Measurements from ENCODE around the gene GAREM2. TPM values are rescaled to one million over a fixed set of nuclear protein-coding genes. Genes with fewer than 3 reads are reported as not detected.

The GAREM2 gene
- total RNA-seq, 4 donors from 2014 or later: 0.25 to 1.8 (median 0.74) TPM

- H3K36me3 ChIP-seq: peaks cover 0 to 49% of the 10 kb centered on the region in 2 donors
- H3K27me3 ChIP-seq: no peaks in the 10 kb centered on the region
- intact Hi-C loops (cut with DNase I; ENCODE audit: low total_unique reads): loop anchor here (5.0 kb wide), 1 partner anchor 1461 kb away; no protein-coding TSS in a partner anchor
- DNase-seq (no peak), ATAC-seq (no peak)
- H3K9me3 ChIP-seq: no peaks in the 10 kb centered on the region
- TF ChIP-seq POLR2A (IDR thresholded peaks at IDR 0.05) (no peak), CTCF (IDR thresholded peaks at IDR 0.05 in 4 of 5, conservative IDR thresholded peaks at IDR 0.05 in 1 of 5) (no peak)
- no peak overlapping the region for H3K27ac ChIP-seq
- H3K4me1 ChIP-seq: no peaks in the 10 kb centered on the region
- in situ Hi-C loops (cut with MboI; ENCODE audit: low sequenced_read_pairs in 4 of 4): no loop called here
- H3K4me3 ChIP-seq: no peak overlapping the region
Measured at GRCh38 chr2:26223018-26223417, 50.1 kb downstream of the GAREM2 start.

- H3K4me3 ChIP-seq: no peak overlapping the region
- intact Hi-C loops (cut with DNase I; ENCODE audit: low total_unique reads) (loop anchor here (5.0 kb wide), 1 partner anchor 1462 kb away; no protein-coding TSS in a partner anchor), in situ Hi-C loops (cut with MboI; ENCODE audit: low sequenced_read_pairs in 4 of 4) (no loop called here)
- DNase-seq (no peak), ATAC-seq (no peak)
- no peaks in the 10 kb centered on the region for H3K4me1 ChIP-seq
- TF ChIP-seq CTCF (IDR thresholded peaks at IDR 0.05 in 4 of 5, conservative IDR thresholded peaks at IDR 0.05 in 1 of 5): no peak
- no peak for TF ChIP-seq POLR2A (IDR thresholded peaks at IDR 0.05)
- H3K9me3 ChIP-seq: no peaks in the 10 kb centered on the region
- no peaks in the 10 kb centered on the region for H3K27me3 ChIP-seq
- no peak overlapping the region for H3K27ac ChIP-seq
- H3K36me3 ChIP-seq: peaks cover 0 to 58% of the 10 kb centered on the region in 2 donors
Measured at GRCh38 chr2:26224095-26224494, 51.2 kb downstream of the GAREM2 start.

- intact Hi-C loops (cut with DNase I; ENCODE audit: low total_unique reads) (no loop called here), in situ Hi-C loops (cut with MboI; ENCODE audit: low sequenced_read_pairs in 4 of 4) (no loop called here)
- Histone ChIP-seq H3K4me3 (no peak overlapping the region), H3K27me3 (no peaks in the 10 kb centered on the region), H3K4me1 (peaks cover 6% of the 10 kb centered on the region in 2 donors), H3K27ac (no peak overlapping the region), H3K9me3 (no peaks in the 10 kb centered on the region), H3K36me3 (peaks cover 4 to 99% of the 10 kb centered on the region in 2 donors)
- no peak for ATAC-seq
- DNase-seq: no peak
- TF ChIP-seq CTCF (IDR thresholded peaks at IDR 0.05 in 4 of 5, conservative IDR thresholded peaks at IDR 0.05 in 1 of 5) (no peak), POLR2A (IDR thresholded peaks at IDR 0.05) (no peak)
Measured at GRCh38 chr2:26229595-26229994, 56.7 kb downstream of the GAREM2 start.

GRCh38 chr2:26230806-26231205, 57.9 kb downstream of the GAREM2 start:
- H3K36me3 ChIP-seq: peaks cover 4 to 100% of the 10 kb centered on the region in 2 donors
- no peaks in the 10 kb centered on the region for H3K9me3 ChIP-seq
- TF ChIP-seq CTCF (IDR thresholded peaks at IDR 0.05 in 4 of 5, conservative IDR thresholded peaks at IDR 0.05 in 1 of 5): no peak
- H3K27ac ChIP-seq: peak overlapping the region in 3 of 4 donors; percentile 8 to 53 (median 25)
- DNase-seq: no peak
- intact Hi-C loops (cut with DNase I; ENCODE audit: low total_unique reads) (no loop called here), in situ Hi-C loops (cut with MboI; ENCODE audit: low sequenced_read_pairs in 4 of 4) (loop anchor here in 1 of 4 donors (10.0 kb wide), 1 partner anchor 104 kb away; no protein-coding TSS in a partner anchor)
- H3K27me3 ChIP-seq: no peaks in the 10 kb centered on the region
- peak; percentile 50 to 65 for ATAC-seq
- H3K4me3 ChIP-seq: no peak overlapping the region
- peaks cover 6% of the 10 kb centered on the region in 2 donors for H3K4me1 ChIP-seq

GRCh38 chr2:26235089-26235488, 62.2 kb downstream of the GAREM2 start:
- no peak for ATAC-seq
- peaks cover 27 to 36% of the 10 kb centered on the region in 2 donors for H3K4me1 ChIP-seq
- no peak overlapping the region for H3K4me3 ChIP-seq
- no peaks in the 10 kb centered on the region for H3K9me3 ChIP-seq
- no peak for DNase-seq
- intact Hi-C loops (cut with DNase I; ENCODE audit: low total_unique reads): loop anchor here (5.0 kb wide), 1 partner anchor 112 kb away; the partner anchor contains the start of genes ADGRF3 and SELENOI
- in situ Hi-C loops (cut with MboI; ENCODE audit: low sequenced_read_pairs in 4 of 4): loop anchor here in 2 of 4 donors (5.0 to 10.0 kb wide), 2 partner anchors 92 to 100 kb away; no protein-coding TSS in a partner anchor
- H3K36me3 ChIP-seq: peaks cover 5 to 86% of the 10 kb centered on the region in 2 donors
- no peaks in the 10 kb centered on the region for H3K27me3 ChIP-seq
- H3K27ac ChIP-seq: no peak overlapping the region
- TF ChIP-seq POLR2A (IDR thresholded peaks at IDR 0.05) (no peak), CTCF (IDR thresholded peaks at IDR 0.05 in 4 of 5, conservative IDR thresholded peaks at IDR 0.05 in 1 of 5) (peak; percentile 15 to 44 (median 26))

All from gastrocnemius medialis (tissue), 4 donors.